Measurements from ENCODE around the gene TCHHL1. TPM values are rescaled to one million over a fixed set of nuclear protein-coding genes. Genes with fewer than 3 reads are reported as not detected.

The TCHHL1 gene
- total RNA-seq, 1 donor = not detected

- no peak for DNase-seq (ENCODE audit: low read depth)
- H3K4me3 ChIP-seq (ENCODE audit: low read depth, low read length) = no peak overlapping the region
- no peak for TF ChIP-seq CTCF (IDR thresholded peaks at IDR 0.05; ENCODE audit: insufficient read depth, low read depth, low read length)
Observed at GRCh38 chr1:152042030-152042429, 46.8 kb downstream of the TCHHL1 start.

- no peak overlapping the region for H3K4me3 ChIP-seq (ENCODE audit: low read depth, low read length)
- DNase-seq (ENCODE audit: low read depth) = no peak
- TF ChIP-seq CTCF (IDR thresholded peaks at IDR 0.05; ENCODE audit: insufficient read depth, low read depth, low read length) = no peak
Observed at GRCh38 chr1:152039886-152040285, 49.0 kb downstream of the TCHHL1 start.

GRCh38 chr1:152039461-152039860, 49.4 kb downstream of the TCHHL1 start:
- no peak overlapping the region for H3K4me3 ChIP-seq (ENCODE audit: low read depth, low read length)
- no peak for DNase-seq (ENCODE audit: low read depth)
- no peak for TF ChIP-seq CTCF (IDR thresholded peaks at IDR 0.05; ENCODE audit: insufficient read depth, low read depth, low read length)

- TF ChIP-seq CTCF (IDR thresholded peaks at IDR 0.05; ENCODE audit: insufficient read depth, low read depth, low read length) = no peak
- no peak for DNase-seq (ENCODE audit: low read depth)
- H3K4me3 ChIP-seq (ENCODE audit: low read depth, low read length) = no peak overlapping the region
Observed at GRCh38 chr1:152038871-152039270, 50.0 kb downstream of the TCHHL1 start.

- no peak for TF ChIP-seq CTCF (IDR thresholded peaks at IDR 0.05; ENCODE audit: insufficient read depth, low read depth, low read length)
- DNase-seq (ENCODE audit: low read depth) = peak; percentile 94
- peak within 1 kb of the TSS; percentile 95 for H3K4me3 ChIP-seq (ENCODE audit: low read depth, low read length)
Observed at GRCh38 chr1:152036267-152037216, 52.3 kb downstream of the TCHHL1 start, which contains the start of gene S100A11. TSS of gene S100A11 (minus strand) at chr1:152037004. CDS start at chr1:152036915, 89 bp downstream.

- peak; percentile 44 for DNase-seq (ENCODE audit: low read depth)
- peak overlapping the region; percentile 95 for H3K4me3 ChIP-seq (ENCODE audit: low read depth, low read length)
- TF ChIP-seq CTCF (IDR thresholded peaks at IDR 0.05; ENCODE audit: insufficient read depth, low read depth, low read length) = no peak
Observed at GRCh38 chr1:152035539-152036266, 53.2 kb downstream of the TCHHL1 start.

All from fibroblast of villous mesenchyme (primary cell).